PC-3 (cell line): ENCODE measurements around the gene POLA1. TPM values are rescaled to one million over a fixed set of nuclear protein-coding genes. Genes with fewer than 3 reads are reported as not detected.

Experiments used
- ATAC-seq: fragments of 200-7000 bp; cut with Tn5 transposase; 2 replicates; pipeline ENCODE4 v1.9.1; 2020; ENCODE audit warnings: mild to moderate bottlenecking, moderate library complexity
- BruUV-seq: library from RNA; stranded (reverse); fragments of 400-500 nt; replicated peaks from 2 replicates; lab custom pipeline; 2021; lab: Mats Ljungman, UMichigan
- CTCF ChIA-PET: fragments of 300-600 bp; sonication (Branson Sonifier 250); formaldehyde crosslinking; loops from one replicate; lab custom pipeline; 2022; ENCODE audit warnings: antibody characterized with exemption; lab: Charles Lee
- POLR2A ChIA-PET: fragments of 300-600 bp; sonication (Branson Sonifier 250); formaldehyde crosslinking; loops from one replicate; lab custom pipeline; 2022; ENCODE audit warnings: antibody characterized with exemption; ENCODE audit not compliant: unreplicated experiment; lab: Charles Lee
- DNase-seq: peaks from one replicate; pipeline ENCODE4 v3.0.0-alpha.2; 2015
- H2AFZ ChIP-seq: fragments of 300-600 bp; sonication (generic); 2 replicates; pipeline ENCODE4 v1.6.0; 2016; ENCODE audit warnings: antibody characterized with exemption, low read length
- H3F3A ChIP-seq: fragments of 300-600 bp; sonication (generic); one replicate; pipeline ENCODE4 v1.6.0; 2017; ENCODE audit warnings: antibody characterized with exemption, low read length, control low read depth, mild to moderate bottlenecking; ENCODE audit not compliant: unreplicated experiment
- H3K27ac ChIP-seq: fragments of 300-600 bp; sonication (generic); 2 replicates; pipeline ENCODE4 v1.5.1; 2016; ENCODE audit warnings: mild to moderate bottlenecking, low read length
- H3K27me3 ChIP-seq: fragments of 300-600 bp; sonication (generic); 2 replicates; pipeline ENCODE4 v1.6.1; 2016; ENCODE audit warnings: low read length, mixed read lengths
- H3K36me3 ChIP-seq: fragments of 300-600 bp; sonication (generic); 2 replicates; pipeline ENCODE4 v1.6.1; 2016; ENCODE audit warnings: low read depth, mixed run types, low read length, mixed read lengths
- H3K4me1 ChIP-seq: fragments of 300-600 bp; sonication (generic); 2 replicates; pipeline ENCODE4 v1.5.1; 2016; ENCODE audit warnings: low read length; ENCODE audit not compliant: insufficient read depth
- H3K4me2 ChIP-seq: fragments of 300-600 bp; sonication (generic); 2 replicates; pipeline ENCODE4 v1.6.0; 2016; ENCODE audit warnings: low read length
- H3K4me3 ChIP-seq: fragments of 300-600 bp; sonication (generic); 2 replicates; pipeline ENCODE4 v1.5.1; 2016; ENCODE audit warnings: mild to moderate bottlenecking, low read length, mixed read lengths
- H3K79me2 ChIP-seq: fragments of 300-600 bp; sonication (generic); 2 replicates; pipeline ENCODE4 v1.6.1; 2017; ENCODE audit warnings: low read length, mixed read lengths
- H3K9ac ChIP-seq: fragments of 300-600 bp; sonication (generic); 2 replicates; pipeline ENCODE4 v1.6.0; 2016; ENCODE audit warnings: mild to moderate bottlenecking, low read length
- H3K9me2 ChIP-seq: fragments of 300-600 bp; sonication (generic); replicated peaks from 2 replicates; pipeline ENCODE4 v1.6.1; 2016; ENCODE audit warnings: mixed run types, low read length, mixed read lengths
- H3K9me3 ChIP-seq: fragments of 300-600 bp; sonication (generic); 2 replicates; pipeline ENCODE4 v1.6.1; 2016; ENCODE audit warnings: low read length, mixed read lengths
- H4K20me1 ChIP-seq: fragments of 300-600 bp; sonication (generic); 2 replicates; pipeline ENCODE4 v1.6.1; 2016; ENCODE audit warnings: low read length, mixed read lengths
- EZH2 ChIP-seq: fragments of 300-600 bp; sonication (generic); IDR thresholded peaks from one replicate; pipeline ENCODE4 v1.6.1; 2017; ENCODE audit warnings: antibody characterized with exemption, mild to moderate bottlenecking, low read length; ENCODE audit not compliant: unreplicated experiment
- EZH2phosphoT487 ChIP-seq: fragments of 300-600 bp; sonication (generic); IDR thresholded peaks from 2 replicates; pipeline ENCODE4 v1.6.1; 2018; ENCODE audit warnings: mild to moderate bottlenecking, antibody characterized with exemption, low read length, borderline replicate concordance
- intact Hi-C: fragments of 100-400 bp; cut with micrococcal nuclease; formaldehyde crosslinking; loops from 2 replicates; pipeline ENCODE4 v1.9.0; 2023
- total RNA-seq: library from RNA; depleted of rRNA; stranded (reverse); fragments of >200 nt; gene quantifications from 2 replicates; pipeline ENCODE4 v1.2.3, GENCODE V29; 2014; rRNA removed
- TF ChIP-seq, protein P1 (sequence below): fragments of 300-600 bp; sonication (generic); conservative IDR thresholded peaks from 2 replicates; pipeline ENCODE4 v1.5.1; 2017; ENCODE audit warnings: antibody characterized with exemption, low read depth, mild to moderate bottlenecking, low read length

POLA1 gene
- total RNA-seq, 1 experiment from 2014 or later = 19.6 TPM

- H3F3A ChIP-seq = no peaks in the 10 kb centered on the region
- intact Hi-C loops = no loop called here
- no peak overlapping the region for H2AFZ ChIP-seq
- DNase-seq (no peak), ATAC-seq (no peak)
- no peaks in the 10 kb centered on the region for H3K79me2 ChIP-seq
- H4K20me1 ChIP-seq = no peaks in the 10 kb centered on the region
- H3K27ac ChIP-seq = no peak overlapping the region
- H3K9me2 ChIP-seq = no peaks in the 10 kb centered on the region
- BruUV-seq = no TSS peak
- CTCF ChIA-PET = no interaction called here
- no peaks in the 10 kb centered on the region for H3K27me3 ChIP-seq
- POLR2A ChIA-PET = no interaction called here
- TF ChIP-seq, protein P1, sequence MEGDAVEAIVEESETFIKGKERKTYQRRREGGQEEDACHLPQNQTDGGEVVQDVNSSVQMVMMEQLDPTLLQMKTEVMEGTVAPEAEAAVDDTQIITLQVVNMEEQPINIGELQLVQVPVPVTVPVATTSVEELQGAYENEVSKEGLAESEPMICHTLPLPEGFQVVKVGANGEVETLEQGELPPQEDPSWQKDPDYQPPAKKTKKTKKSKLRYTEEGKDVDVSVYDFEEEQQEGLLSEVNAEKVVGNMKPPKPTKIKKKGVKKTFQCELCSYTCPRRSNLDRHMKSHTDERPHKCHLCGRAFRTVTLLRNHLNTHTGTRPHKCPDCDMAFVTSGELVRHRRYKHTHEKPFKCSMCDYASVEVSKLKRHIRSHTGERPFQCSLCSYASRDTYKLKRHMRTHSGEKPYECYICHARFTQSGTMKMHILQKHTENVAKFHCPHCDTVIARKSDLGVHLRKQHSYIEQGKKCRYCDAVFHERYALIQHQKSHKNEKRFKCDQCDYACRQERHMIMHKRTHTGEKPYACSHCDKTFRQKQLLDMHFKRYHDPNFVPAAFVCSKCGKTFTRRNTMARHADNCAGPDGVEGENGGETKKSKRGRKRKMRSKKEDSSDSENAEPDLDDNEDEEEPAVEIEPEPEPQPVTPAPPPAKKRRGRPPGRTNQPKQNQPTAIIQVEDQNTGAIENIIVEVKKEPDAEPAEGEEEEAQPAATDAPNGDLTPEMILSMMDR = no peak
- TF ChIP-seq EZH2phosphoT487 = no peak
- TF ChIP-seq EZH2 = no peak
- no peak overlapping the region for H3K4me3 ChIP-seq
- H3K9me3 ChIP-seq = no peaks in the 10 kb centered on the region
- H3K4me2 ChIP-seq = no peak overlapping the region
- H3K4me1 ChIP-seq = no peaks in the 10 kb centered on the region
- H3K9ac ChIP-seq = no peak overlapping the region
- H3K36me3 ChIP-seq = no peaks in the 10 kb centered on the region
Observed at GRCh38 chrX:25039036-25039435, 345.3 kb downstream of the POLA1 start.

DNA sequence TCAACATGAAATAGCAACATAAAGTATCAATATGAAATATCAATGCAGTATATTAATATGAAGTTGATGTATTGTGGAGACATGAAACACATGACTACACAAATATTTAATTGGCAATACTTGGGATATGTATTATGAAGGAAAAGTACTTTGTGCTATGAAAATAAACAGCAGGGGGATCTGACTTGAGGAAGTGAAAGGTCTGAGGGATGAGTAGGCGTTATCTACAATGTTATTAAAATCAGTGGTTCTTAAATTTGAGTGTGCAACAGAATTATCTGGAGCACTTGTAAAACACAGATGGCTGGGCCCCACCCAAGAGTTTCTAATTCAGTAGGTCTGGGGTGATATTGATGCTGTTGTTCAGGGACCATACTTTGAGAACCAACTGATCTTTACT, 349.5 kb downstream of the POLA1 start:
- CTCF ChIA-PET = no interaction called here
- Histone ChIP-seq H3K79me2 (no peaks in the 10 kb centered on the region), H3K27me3 (no peaks in the 10 kb centered on the region), H3F3A (no peaks in the 10 kb centered on the region), H3K4me3 (no peak overlapping the region), H3K36me3 (no peaks in the 10 kb centered on the region), H3K4me1 (no peaks in the 10 kb centered on the region), H3K4me2 (no peak overlapping the region), H3K9ac (no peak overlapping the region), H3K9me2 (no peaks in the 10 kb centered on the region), H4K20me1 (no peaks in the 10 kb centered on the region), H2AFZ (no peak overlapping the region), H3K9me3 (no peaks in the 10 kb centered on the region), H3K27ac (no peak overlapping the region)
- no peak for DNase-seq
- BruUV-seq = no TSS peak
- POLR2A ChIA-PET = no interaction called here
- no peak for ATAC-seq
- intact Hi-C loops = no loop called here
- TF ChIP-seq EZH2phosphoT487 = no peak

Other genes with a start within 250 kb of the POLA1 start
- gene PDK3, start 228.6 kb upstream of the POLA1 start, total RNA-seq = 22.6 and 24.4 TPM in 2 replicates
- gene PCYT1B, start 46.6 kb upstream of the POLA1 start, total RNA-seq = not detected in 2 replicates